GM12878 (cell line): ENCODE data around the gene CACNG4. TPM values are rescaled to one million over a fixed set of nuclear protein-coding genes. Genes with fewer than 3 reads are reported as not detected.

Source experiments
- ATAC-seq: fragments of 200-7000 bp; cut with Tn5 transposase; 3 replicates; pipeline ENCODE4 v1.9.1; 2020; ENCODE audit warnings: mild to moderate bottlenecking, moderate library complexity
- BruUV-seq: library from RNA; stranded (reverse); fragments of 400-500 nt; replicated peaks from 2 replicates; lab custom pipeline; 2021; lab: Mats Ljungman, UMichigan
- CTCF ChIA-PET: fragments of 300-600 bp; sonication (Branson Sonifier 250); formaldehyde crosslinking; extraction: SDS; loops from one replicate; lab custom pipeline; 2021; ENCODE audit warnings: inconsistent platforms; lab: Yijun Ruan, JAX
- POLR2A ChIA-PET: fragments of 350-600 bp; formaldehyde crosslinking; extraction: SDS; loops from one replicate; lab custom pipeline; 2021; ENCODE audit warnings: inconsistent platforms; lab: Charles Lee
- RAD21 ChIA-PET: fragments of 300-600 bp; sonication (Branson Sonifier 250); formaldehyde crosslinking; loops from one replicate; lab custom pipeline; 2023; ENCODE audit warnings: antibody characterized with exemption; ENCODE audit not compliant: unreplicated experiment; lab: Charles Lee
- SMC1A ChIA-PET: fragments of 300-600 bp; sonication (Branson Sonifier 250); formaldehyde crosslinking; loops from one replicate; lab custom pipeline; 2023; ENCODE audit not compliant: unreplicated experiment, uncharacterized antibody; lab: Charles Lee
- DNase-seq: peaks from one replicate; pipeline ENCODE4 v3.0.0-alpha.2; 2011; ENCODE audit warnings: low read depth, low spot score
- FAIRE-seq: peaks from 3 replicates; lab custom pipeline; 2011; peaks lifted over from hg19 to GRCh38; lab: Jason Lieb, UNC
- H2AFZ ChIP-seq: 2 replicates; pipeline ENCODE4 v1.6.0; 2011; ENCODE audit warnings: low read depth, low read length, control low read depth; ENCODE audit not compliant: control insufficient read depth
- H3K27ac ChIP-seq: 2 replicates; pipeline ENCODE4 v1.5.1; 2011; ENCODE audit warnings: control low read depth; ENCODE audit not compliant: control insufficient read depth, insufficient read depth
- H3K27me3 ChIP-seq, 2 experiments: replicated peaks in 1 of 2; 2 replicates each; pipeline versions ENCODE4 v1.6.0 to v1.6.1; 2011; ENCODE audit warnings: low read length in 1 of 2; ENCODE audit not compliant: control insufficient read depth in 2 of 2, insufficient read depth in 2 of 2
- H3K36me3 ChIP-seq, 2 experiments: 2 replicates each; pipeline ENCODE4 v1.5.1; 2011; ENCODE audit warnings: low read length in 1 of 2; ENCODE audit not compliant: control insufficient read depth in 2 of 2, insufficient read depth in 2 of 2
- H3K4me1 ChIP-seq: 2 replicates; pipeline ENCODE4 v1.6.1; 2011; ENCODE audit warnings: mild to moderate bottlenecking, low read length, moderate library complexity, mixed read lengths; ENCODE audit not compliant: control insufficient read depth, insufficient read depth
- H3K4me2 ChIP-seq: 2 replicates; pipeline ENCODE4 v1.6.0; 2011; ENCODE audit warnings: control low read depth; ENCODE audit not compliant: control insufficient read depth, insufficient read depth
- H3K4me3 ChIP-seq: fragments of 200-600 bp; sonication (generic); 2 replicates; pipeline ENCODE4 v1.5.1; 2016
- H3K79me2 ChIP-seq: 2 replicates; pipeline ENCODE4 v1.6.0; 2011; ENCODE audit warnings: low read length; ENCODE audit not compliant: control insufficient read depth, insufficient read depth
- H3K9ac ChIP-seq: 2 replicates; pipeline ENCODE4 v1.8.0; 2011; ENCODE audit warnings: low read length, control low read depth, mixed read lengths; ENCODE audit not compliant: control insufficient read depth, insufficient read depth
- H3K9me3 ChIP-seq: replicated peaks from 3 replicates; pipeline ENCODE4 v1.5.1; 2011; ENCODE audit warnings: mild to moderate bottlenecking, low read length; ENCODE audit not compliant: control insufficient read depth, insufficient read depth
- H4K20me1 ChIP-seq: 2 replicates; pipeline ENCODE4 v1.6.0; 2011; ENCODE audit not compliant: control insufficient read depth, insufficient read depth
- ETV6 ChIP-seq, 2 experiments: fragments of 450-650 bp in 1 of 2; IDR thresholded peaks in 1 of 2; conservative IDR thresholded peaks in 1 of 2; 2 replicates each; pipeline ENCODE4 v1.6.1; 2014; ENCODE audit warnings: antibody characterized with exemption in 1 of 2, borderline replicate concordance in 1 of 2, low read depth in 1 of 2, mild to moderate bottlenecking in 1 of 2, moderate library complexity in 1 of 2
- GABPA ChIP-seq: IDR thresholded peaks from 2 replicates; pipeline ENCODE4 v1.6.1; 2014; ENCODE audit warnings: antibody characterized with exemption, low read depth, mild to moderate bottlenecking, inconsistent platforms
- HCFC1 ChIP-seq: fragments of 150-350 bp; IDR thresholded peaks from 2 replicates; pipeline ENCODE4 v1.6.1; 2014; ENCODE audit warnings: low read length
- PML ChIP-seq: IDR thresholded peaks from 2 replicates; pipeline ENCODE4 v1.6.1; 2012; ENCODE audit warnings: low read length, inconsistent platforms
- RFX5 ChIP-seq: IDR thresholded peaks from 2 replicates; pipeline ENCODE4 v1.6.1; 2011; ENCODE audit warnings: low read depth, low read length, improper control_type of control experiment
- ZNF207 ChIP-seq: fragments of 450-650 bp; IDR thresholded peaks from 2 replicates; pipeline ENCODE4 v1.6.1; 2014; ENCODE audit warnings: antibody characterized with exemption, mild to moderate bottlenecking, borderline replicate concordance
- ZNF622 ChIP-seq: fragments of 450-650 bp; IDR thresholded peaks from 2 replicates; pipeline ENCODE4 v1.6.1; 2017; ENCODE audit warnings: mild to moderate bottlenecking, inconsistent platforms
- whole genome bisulfite sequencing: methylation state at CpG from one replicate; pipeline ENCODE4 v1.1.6; 2016; ENCODE audit warnings: low lambda C conversion rate; ENCODE audit not compliant: insufficient replicate concordance, insufficient coverage; ENCODE audit errors: missing lambda C conversion rate; 5-methylcytosine and 5-hydroxymethylcytosine counted together
- in situ Hi-C: fragments of 300-500 bp; cut with MboI; formaldehyde crosslinking; loops from 9 replicates; pipeline ENCODE4 v1.14.3; 2018; ENCODE audit warnings: mixed read lengths
- intact Hi-C: fragments of 100-400 bp; cut with micrococcal nuclease; formaldehyde crosslinking; loops from one replicate; pipeline ENCODE4 v1.14.2; 2022; ENCODE audit not compliant: unreplicated experiment
- polyA plus RNA-seq, 11 experiments: library from polyadenylated mRNA; depleted of rRNA in 4 of 11; unstranded in 6 of 11; stranded (reverse) in 5 of 11; fragments of >200 nt; fragmentation: Nextera tagmentation in 4 of 11; fragmentation: Illumina TruSeq in 1 of 11; extraction: Ambion mirVana in 4 of 11; extraction: Trizol in 1 of 11; gene quantifications; 1 replicate in 1 of 11; 2 replicates in 10 of 11; pipeline versions ENCODE4 v1.2.1 to v1.2.3, GENCODE V29; 2011 to 2016; ENCODE audit warnings: inconsistent platforms in 2 of 11, missing spikeins in 2 of 11, low read depth in 1 of 11
- total RNA-seq, 4 experiments: library from RNA; depleted of rRNA in 3 of 4; stranded (reverse); fragments of >200 nt in 3 of 4; fragmentation: Illumina TruSeq in 1 of 4; extraction: Trizol in 1 of 4; gene quantifications; 2 replicates each; pipeline versions ENCODE4 v1.2.1 to v1.2.3, GENCODE V29; 2013 to 2021
- TF ChIP-seq, protein P1 (sequence below): fragments of 450-650 bp; IDR thresholded peaks from 2 replicates; pipeline ENCODE4 v1.6.1; 2017; ENCODE audit warnings: antibody characterized with exemption, mild to moderate bottlenecking, moderate library complexity
- TF ChIP-seq, protein P2 (sequence below): IDR thresholded peaks from 2 replicates; pipeline ENCODE4 v1.6.1; 2011; ENCODE audit warnings: borderline replicate concordance, low read depth, mild to moderate bottlenecking, moderate library complexity, low read length; ENCODE audit not compliant: insufficient read depth, poor library complexity, severe bottlenecking
- TF ChIP-seq, protein P3 (sequence below): fragments of 450-650 bp; formaldehyde crosslinking; IDR thresholded peaks from 2 replicates; pipeline ENCODE4 v1.4.0; 2020; ENCODE audit warnings: mild to moderate bottlenecking, moderate library complexity

Gene CACNG4
- total and polyA plus RNA-seq, 10 of the 15 experiments (the other 5 are each of a cell fraction or from before 2014, with no cell fraction given) = 0.08 TPM; not detected in 8

DNA sequence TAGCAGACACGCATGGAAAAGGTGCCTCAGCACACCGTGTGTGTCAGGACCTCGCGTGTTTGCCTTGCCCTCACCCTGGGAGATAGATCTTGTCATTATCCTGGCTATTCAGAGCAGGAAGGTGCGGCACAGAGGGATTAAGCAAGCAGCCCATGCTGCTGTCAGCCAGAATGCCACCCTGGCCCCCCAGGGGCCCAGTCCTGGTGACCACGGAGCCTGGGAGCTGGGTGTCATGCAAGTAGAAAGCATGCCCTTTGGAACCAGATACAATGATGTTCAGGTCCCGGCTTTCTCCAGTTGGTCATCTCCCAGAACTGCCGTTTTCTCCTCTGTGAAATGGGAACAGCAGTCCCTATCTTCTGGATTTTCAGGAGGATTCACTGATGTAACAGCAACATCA lies 29.9 kb downstream of the CACNG4 start:
- RAD21 ChIA-PET = no interaction called here
- no peaks in the 10 kb centered on the region for H3K79me2 ChIP-seq
- H2AFZ ChIP-seq = no peak overlapping the region
- H3K9ac ChIP-seq = no peak overlapping the region
- TF ChIP-seq, protein P1, sequence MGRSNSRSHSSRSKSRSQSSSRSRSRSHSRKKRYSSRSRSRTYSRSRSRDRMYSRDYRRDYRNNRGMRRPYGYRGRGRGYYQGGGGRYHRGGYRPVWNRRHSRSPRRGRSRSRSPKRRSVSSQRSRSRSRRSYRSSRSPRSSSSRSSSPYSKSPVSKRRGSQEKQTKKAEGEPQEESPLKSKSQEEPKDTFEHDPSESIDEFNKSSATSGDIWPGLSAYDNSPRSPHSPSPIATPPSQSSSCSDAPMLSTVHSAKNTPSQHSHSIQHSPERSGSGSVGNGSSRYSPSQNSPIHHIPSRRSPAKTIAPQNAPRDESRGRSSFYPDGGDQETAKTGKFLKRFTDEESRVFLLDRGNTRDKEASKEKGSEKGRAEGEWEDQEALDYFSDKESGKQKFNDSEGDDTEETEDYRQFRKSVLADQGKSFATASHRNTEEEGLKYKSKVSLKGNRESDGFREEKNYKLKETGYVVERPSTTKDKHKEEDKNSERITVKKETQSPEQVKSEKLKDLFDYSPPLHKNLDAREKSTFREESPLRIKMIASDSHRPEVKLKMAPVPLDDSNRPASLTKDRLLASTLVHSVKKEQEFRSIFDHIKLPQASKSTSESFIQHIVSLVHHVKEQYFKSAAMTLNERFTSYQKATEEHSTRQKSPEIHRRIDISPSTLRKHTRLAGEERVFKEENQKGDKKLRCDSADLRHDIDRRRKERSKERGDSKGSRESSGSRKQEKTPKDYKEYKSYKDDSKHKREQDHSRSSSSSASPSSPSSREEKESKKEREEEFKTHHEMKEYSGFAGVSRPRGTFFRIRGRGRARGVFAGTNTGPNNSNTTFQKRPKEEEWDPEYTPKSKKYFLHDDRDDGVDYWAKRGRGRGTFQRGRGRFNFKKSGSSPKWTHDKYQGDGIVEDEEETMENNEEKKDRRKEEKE = no peak
- TF ChIP-seq ETV6 (conservative IDR thresholded peaks at IDR 0.05 in 1 of 2, IDR thresholded peaks at IDR 0.05 in 1 of 2; ENCODE audit: borderline replicate concordance in 1 of 2, low read depth in 1 of 2) = no peak
- TF ChIP-seq, protein P2, sequence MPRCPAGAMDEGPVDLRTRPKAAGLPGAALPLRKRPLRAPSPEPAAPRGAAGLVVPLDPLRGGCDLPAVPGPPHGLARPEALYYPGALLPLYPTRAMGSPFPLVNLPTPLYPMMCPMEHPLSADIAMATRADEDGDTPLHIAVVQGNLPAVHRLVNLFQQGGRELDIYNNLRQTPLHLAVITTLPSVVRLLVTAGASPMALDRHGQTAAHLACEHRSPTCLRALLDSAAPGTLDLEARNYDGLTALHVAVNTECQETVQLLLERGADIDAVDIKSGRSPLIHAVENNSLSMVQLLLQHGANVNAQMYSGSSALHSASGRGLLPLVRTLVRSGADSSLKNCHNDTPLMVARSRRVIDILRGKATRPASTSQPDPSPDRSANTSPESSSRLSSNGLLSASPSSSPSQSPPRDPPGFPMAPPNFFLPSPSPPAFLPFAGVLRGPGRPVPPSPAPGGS = no peak
- no peak for TF ChIP-seq GABPA
- TF ChIP-seq, protein P3, sequence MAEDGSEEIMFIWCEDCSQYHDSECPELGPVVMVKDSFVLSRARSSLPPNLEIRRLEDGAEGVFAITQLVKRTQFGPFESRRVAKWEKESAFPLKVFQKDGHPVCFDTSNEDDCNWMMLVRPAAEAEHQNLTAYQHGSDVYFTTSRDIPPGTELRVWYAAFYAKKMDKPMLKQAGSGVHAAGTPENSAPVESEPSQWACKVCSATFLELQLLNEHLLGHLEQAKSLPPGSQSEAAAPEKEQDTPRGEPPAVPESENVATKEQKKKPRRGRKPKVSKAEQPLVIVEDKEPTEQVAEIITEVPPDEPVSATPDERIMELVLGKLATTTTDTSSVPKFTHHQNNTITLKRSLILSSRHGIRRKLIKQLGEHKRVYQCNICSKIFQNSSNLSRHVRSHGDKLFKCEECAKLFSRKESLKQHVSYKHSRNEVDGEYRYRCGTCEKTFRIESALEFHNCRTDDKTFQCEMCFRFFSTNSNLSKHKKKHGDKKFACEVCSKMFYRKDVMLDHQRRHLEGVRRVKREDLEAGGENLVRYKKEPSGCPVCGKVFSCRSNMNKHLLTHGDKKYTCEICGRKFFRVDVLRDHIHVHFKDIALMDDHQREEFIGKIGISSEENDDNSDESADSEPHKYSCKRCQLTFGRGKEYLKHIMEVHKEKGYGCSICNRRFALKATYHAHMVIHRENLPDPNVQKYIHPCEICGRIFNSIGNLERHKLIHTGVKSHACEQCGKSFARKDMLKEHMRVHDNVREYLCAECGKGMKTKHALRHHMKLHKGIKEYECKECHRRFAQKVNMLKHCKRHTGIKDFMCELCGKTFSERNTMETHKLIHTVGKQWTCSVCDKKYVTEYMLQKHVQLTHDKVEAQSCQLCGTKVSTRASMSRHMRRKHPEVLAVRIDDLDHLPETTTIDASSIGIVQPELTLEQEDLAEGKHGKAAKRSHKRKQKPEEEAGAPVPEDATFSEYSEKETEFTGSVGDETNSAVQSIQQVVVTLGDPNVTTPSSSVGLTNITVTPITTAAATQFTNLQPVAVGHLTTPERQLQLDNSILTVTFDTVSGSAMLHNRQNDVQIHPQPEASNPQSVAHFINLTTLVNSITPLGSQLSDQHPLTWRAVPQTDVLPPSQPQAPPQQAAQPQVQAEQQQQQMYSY (CRISPR knock-in tag) = no peak
- TF ChIP-seq ZNF622 = no peak
- no peak for TF ChIP-seq PML
- no peak for TF ChIP-seq ZNF207
- no peak for TF ChIP-seq RFX5
- no peak for TF ChIP-seq HCFC1
- WGBS = 43% methylated on average over 8 of the region's 8 CpGs
- peaks cover 0 to 5% of the 10 kb centered on the region in 2 experiments; a peak in 1 of 4 replicates for H3K27me3 ChIP-seq
- FAIRE-seq (no peak), DNase-seq (no peak), ATAC-seq (no peak)
- no TSS peak for BruUV-seq
- CTCF ChIA-PET = no interaction called here
- in situ Hi-C loops = no loop called here
- POLR2A ChIA-PET = no interaction called here
- no peaks in the 10 kb centered on the region for H3K36me3 ChIP-seq
- H3K4me3 ChIP-seq = no peak overlapping the region
- SMC1A ChIA-PET = no interaction called here
- no peaks in the 10 kb centered on the region for H3K4me1 ChIP-seq
- intact Hi-C loops = no loop called here
- no peak overlapping the region for H3K27ac ChIP-seq
- no peaks in the 10 kb centered on the region for H3K9me3 ChIP-seq
- no peak overlapping the region for H3K4me2 ChIP-seq
- no peaks in the 10 kb centered on the region for H4K20me1 ChIP-seq
